Ecto neural progenitor cell (in vitro differentiated cells): ENCODE measurements around the gene MAGEE1.
A peak's percentile ranks its signal among the peaks of the same experiment; 100 is the strongest.

ENCODE experiments used
- DNase-seq: peaks from one replicate; pipeline ENCODE4 v3.0.0-alpha.2; 2018; ENCODE audit warnings: low spot score

The MAGEE1 gene, protein sequence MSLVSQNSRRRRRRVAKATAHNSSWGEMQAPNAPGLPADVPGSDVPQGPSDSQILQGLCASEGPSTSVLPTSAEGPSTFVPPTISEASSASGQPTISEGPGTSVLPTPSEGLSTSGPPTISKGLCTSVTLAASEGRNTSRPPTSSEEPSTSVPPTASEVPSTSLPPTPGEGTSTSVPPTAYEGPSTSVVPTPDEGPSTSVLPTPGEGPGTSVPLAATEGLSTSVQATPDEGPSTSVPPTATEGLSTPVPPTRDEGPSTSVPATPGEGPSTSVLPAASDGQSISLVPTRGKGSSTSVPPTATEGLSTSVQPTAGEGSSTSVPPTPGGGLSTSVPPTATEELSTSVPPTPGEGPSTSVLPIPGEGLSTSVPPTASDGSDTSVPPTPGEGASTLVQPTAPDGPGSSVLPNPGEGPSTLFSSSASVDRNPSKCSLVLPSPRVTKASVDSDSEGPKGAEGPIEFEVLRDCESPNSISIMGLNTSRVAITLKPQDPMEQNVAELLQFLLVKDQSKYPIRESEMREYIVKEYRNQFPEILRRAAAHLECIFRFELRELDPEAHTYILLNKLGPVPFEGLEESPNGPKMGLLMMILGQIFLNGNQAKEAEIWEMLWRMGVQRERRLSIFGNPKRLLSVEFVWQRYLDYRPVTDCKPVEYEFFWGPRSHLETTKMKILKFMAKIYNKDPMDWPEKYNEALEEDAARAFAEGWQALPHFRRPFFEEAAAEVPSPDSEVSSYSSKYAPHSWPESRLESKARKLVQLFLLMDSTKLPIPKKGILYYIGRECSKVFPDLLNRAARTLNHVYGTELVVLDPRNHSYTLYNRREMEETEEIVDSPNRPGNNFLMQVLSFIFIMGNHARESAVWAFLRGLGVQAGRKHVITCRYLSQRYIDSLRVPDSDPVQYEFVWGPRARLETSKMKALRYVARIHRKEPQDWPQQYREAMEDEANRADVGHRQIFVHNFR

DNA sequence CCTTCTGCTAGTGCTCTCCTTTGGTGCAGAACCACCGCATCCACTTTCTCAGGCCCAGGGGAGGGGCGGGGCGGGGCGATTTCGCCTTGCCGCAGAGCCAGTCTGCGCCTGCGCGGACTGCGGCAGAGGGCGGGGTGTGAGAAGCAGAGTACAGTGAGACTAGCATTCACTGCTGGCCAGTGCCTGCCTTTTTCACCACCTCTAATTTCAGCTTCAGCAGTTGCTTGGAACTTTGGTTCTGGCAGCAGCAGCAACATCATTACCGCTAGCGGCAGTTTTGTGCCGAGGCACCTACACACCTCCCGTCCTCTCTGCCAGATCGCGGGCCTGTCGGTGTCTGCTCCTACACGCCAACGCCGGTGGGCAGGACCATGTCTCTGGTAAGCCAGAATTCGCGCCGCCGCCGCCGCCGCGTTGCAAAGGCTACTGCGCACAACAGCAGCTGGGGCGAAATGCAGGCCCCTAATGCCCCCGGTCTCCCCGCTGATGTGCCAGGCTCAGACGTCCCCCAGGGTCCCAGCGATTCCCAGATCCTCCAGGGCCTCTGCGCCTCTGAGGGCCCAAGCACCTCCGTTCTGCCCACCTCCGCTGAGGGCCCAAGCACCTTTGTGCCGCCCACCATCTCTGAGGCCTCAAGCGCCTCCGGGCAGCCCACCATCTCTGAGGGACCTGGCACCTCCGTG is at the start of gene MAGEE1:
Gene MAGEE1, plus strand, starts transcription at position 151 of the 683 bp plus-strand sequence. Its CDS starts 221 bp downstream, at position 372.
- peak; percentile 82 for DNase-seq

DNA sequence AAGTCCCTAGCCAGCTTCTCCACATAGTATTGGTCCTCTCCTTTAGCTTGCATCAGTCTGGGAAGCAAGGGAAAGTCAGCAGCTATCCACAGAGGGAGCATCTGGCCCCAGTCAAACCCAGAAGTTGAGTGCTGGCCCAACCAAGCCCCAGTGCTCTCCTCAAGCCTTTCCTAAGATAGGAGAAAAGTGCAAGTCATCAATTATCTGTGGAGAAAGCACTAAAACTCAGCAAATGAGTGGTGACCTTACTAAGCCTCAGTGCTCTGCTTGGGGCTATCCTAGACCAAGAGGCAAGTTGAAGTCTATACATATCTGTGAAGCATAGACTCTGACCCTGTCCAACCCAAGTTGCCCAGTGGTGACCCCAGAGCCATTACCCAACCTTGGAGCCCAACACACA is 28.5 kb upstream of the MAGEE1 start:
- DNase-seq: no peak

DNA sequence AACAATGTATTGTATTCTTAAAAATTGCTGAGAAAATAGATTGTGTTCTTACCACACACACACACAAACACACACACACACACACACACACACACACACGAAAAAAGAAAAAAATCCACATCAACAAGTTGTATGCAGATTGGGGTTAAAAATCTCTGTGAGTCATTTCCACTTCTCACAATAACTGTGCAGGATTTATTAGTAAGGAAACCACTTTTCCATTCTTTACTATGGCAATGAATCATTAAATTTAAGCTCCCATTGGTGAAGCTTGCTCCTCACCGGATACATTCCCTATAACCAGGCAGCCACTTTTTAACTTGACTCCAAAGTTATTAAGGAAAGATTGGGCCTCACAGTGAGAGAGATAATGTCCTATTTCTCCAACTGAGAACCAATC is 19.7 kb upstream of the MAGEE1 start:
- no peak for DNase-seq

DNA sequence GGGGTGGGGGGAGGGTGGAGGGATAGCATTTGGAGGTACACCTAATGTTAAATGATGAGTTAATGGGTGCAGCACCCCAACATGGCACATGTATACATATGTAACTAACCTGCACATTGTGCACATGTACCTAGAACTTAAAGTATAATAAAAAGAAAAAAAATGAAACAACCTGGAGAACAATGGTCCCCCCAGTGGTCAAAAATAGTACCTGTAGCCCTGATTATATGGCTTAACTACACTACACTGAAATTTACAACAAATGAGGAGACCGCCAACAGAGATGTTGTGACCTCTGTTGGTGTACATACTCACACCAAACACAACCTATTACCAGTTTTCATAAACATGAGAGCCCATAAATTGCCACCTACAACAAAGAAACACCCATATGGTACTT is 7.3 kb upstream of the MAGEE1 start:
- no peak for DNase-seq

DNA sequence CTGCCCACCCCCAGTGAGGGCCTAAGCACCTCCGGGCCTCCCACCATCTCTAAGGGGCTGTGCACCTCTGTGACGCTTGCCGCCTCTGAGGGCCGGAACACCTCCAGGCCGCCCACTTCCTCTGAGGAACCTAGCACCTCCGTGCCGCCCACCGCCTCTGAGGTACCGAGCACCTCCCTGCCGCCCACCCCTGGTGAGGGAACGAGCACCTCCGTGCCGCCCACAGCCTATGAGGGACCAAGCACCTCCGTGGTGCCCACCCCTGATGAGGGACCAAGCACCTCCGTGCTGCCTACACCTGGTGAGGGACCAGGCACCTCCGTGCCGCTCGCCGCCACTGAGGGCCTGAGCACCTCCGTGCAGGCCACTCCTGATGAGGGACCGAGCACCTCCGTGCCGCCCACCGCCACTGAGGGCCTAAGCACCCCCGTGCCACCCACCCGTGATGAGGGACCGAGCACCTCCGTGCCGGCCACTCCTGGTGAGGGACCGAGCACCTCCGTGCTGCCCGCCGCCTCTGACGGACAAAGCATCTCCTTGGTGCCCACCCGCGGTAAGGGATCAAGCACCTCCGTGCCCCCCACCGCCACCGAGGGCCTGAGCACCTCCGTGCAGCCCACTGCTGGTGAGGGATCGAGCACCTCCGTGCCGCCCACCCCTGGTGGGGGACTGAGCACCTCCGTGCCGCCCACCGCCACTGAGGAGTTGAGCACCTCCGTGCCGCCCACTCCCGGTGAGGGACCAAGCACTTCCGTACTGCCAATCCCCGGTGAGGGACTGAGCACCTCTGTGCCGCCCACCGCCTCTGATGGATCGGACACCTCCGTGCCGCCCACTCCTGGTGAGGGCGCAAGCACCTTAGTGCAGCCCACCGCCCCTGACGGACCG is 977 bp downstream of the MAGEE1 start:
- peak; percentile 47 for DNase-seq

DNA sequence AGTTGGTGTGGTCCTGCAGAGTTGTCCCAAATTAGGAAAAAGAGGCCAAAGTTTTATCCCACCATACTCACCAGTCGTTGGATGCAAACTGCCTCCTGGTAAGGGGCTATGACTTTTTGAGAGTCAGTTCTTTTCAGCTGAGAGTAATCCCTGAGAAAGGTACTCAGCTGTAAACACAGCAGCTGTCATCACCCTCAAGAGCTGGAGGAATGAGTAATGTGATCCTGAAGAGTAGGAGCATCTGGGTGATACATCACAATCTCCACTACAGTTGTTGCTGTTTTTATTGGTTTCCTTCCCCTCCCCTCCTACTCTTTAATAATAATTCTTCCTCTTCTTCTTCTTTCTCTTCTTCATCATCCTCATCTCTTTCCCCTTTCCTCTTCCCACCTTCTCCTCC is 5.7 kb downstream of the MAGEE1 start:
- DNase-seq: no peak

DNA sequence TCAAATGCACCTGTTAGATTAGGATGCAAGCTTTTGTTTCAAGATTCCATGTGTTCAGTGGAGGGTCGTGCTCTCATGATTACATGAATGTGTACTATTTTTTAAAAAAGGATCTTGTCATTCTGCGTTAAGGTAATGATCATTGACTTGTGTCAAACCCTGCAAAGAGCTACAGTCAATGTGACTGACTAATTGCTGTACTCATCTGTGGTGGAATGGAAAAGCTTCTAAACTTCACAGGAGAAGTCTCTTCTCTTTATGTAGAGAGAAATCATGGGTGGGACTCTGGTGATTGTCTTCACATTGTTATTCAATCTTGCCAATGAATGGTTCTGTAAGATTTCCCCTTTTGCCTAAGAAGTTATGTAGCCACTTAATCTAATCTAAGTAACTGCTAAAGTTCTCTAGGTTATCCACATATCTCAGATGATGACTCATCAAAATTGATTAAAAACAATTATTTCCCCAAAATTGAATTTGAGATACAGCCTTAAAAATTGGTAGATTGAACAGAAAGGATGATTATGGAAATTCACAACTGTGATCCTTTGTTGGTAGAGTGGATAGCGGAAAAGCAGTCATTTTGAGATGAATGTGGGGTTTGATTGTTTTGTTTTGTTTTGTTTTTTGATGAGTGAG is 6.7 kb downstream of the MAGEE1 start:
- no peak for DNase-seq

DNA sequence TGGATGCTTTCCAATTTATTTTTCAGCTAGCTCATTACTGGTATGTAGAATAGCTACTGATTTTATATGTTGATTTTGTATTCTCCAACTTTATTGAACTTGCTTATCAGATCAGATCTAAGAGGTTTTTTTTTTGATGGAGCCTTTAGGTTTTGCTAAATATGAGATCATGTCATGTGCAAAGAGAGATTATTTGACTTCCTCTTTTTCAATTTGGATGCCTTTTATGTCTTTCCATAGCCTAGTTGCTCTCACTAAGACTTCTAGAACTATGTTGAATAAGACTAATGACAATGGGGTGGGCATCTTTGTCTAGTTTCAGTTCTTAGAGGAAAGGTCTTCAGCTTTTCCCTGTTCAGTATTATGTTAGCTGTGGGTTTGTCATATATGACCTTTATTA is 11.7 kb downstream of the MAGEE1 start:
- no peak for DNase-seq

DNA sequence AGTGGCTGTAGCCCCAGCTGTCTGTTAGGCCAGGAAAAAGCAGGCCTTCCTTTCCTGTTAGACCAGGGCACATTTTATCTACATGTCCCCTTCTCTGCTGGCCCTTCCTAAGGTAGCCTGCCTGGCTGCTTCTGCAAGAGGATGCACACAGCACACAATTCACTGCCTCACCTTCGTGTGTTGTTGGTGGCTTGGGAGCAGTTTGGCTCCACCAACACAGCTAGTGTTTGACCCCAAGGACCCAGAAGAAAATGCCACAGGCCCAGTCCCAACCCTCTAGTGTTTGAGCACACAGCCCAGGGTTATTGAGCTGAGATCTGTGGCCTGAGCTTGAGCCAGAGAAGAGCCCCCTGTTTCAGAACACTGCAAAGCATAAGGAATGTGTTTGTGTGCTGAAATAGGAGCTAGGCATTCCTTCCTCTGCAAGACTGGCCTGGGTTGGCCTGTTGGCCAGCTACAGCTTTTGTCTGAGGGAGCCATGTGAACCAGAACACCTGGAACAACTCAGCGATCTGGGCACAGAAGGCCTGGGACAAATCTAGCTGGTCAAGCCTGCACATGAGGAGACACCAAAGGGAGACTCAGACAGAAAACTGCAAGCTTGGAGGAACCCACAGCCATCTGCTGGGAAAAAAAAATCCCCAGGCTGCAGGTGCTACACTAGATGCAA is 26.4 kb downstream of the MAGEE1 start:
- peak; percentile 38 for DNase-seq

DNA sequence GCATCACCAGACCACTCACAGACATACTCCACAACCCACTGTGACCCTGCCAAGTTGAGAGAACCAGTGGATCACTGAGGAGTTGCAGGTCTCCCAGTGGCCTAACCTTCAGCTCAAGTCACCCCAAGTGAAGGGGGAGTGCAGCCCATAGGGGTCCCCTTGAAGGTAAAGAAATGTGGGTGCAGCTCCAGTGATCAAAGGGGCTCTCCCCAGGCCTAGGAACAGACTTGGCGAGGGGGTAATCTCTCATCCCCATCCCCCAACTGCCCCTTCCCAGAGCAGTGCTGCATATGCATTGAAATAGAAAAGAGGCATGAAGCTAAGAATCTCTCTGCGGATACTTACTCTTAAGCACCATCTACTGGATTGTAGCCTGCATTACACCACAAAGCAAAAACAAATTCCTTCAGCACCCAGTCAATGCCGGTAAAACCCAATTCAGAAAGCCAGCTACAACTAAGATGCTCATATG is 27.0 kb downstream of the MAGEE1 start:
- DNase-seq: no peak

DNA sequence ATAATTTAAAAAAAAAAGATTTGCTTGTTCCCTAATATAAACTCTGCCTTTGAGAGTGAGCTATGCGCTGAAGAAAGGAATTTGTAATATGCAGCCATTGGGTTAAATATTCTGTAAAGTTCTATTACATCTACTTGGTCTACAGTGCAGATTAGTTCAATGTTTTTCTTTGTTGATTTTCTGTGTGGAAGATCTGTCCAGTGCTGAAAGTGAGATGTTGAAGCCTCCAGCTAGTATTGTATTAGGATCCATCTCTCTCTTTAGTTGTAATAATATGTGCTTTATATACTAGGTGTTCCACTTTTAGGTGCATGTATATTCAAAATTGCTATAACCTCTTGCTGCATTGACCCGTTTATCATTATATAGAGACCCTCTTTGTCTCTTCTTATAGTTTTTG is 49.8 kb downstream of the MAGEE1 start:
- no peak for DNase-seq
